Panc1 (cell line): ENCODE data around the gene UGT1A4. TPM values are rescaled to one million over a fixed set of nuclear protein-coding genes. Genes with fewer than 3 reads are reported as not detected.

ENCODE experiments used
- ATAC-seq: fragments of 200-7000 bp; cut with Tn5 transposase; 2 replicates; pipeline ENCODE4 v1.9.1; 2020; ENCODE audit warnings: mild to moderate bottlenecking, moderate library complexity
- BruUV-seq: library from RNA; stranded (reverse); fragments of 400-500 nt; replicated peaks from 2 replicates; lab custom pipeline; 2021; lab: Mats Ljungman, UMichigan
- CTCF ChIA-PET: fragments of 300-600 bp; sonication (Branson Sonifier 250); formaldehyde crosslinking; loops from one replicate; lab custom pipeline; 2022; ENCODE audit warnings: antibody characterized with exemption; lab: Charles Lee
- POLR2A ChIA-PET: fragments of 300-600 bp; sonication (Branson Sonifier 250); formaldehyde crosslinking; loops from one replicate; lab custom pipeline; 2022; ENCODE audit warnings: antibody characterized with exemption; lab: Charles Lee
- DNase-seq: peaks from one replicate; pipeline ENCODE4 v3.0.0-alpha.2; 2010; ENCODE audit warnings: low read depth, low spot score
- H3K27ac ChIP-seq: 2 replicates; pipeline ENCODE4 v1.5.1; 2011; ENCODE audit warnings: mild to moderate bottlenecking, low read length, inconsistent platforms
- H3K27me3 ChIP-seq: fragments of 200-500 bp; sonication (Bioruptor generic); 2 replicates; pipeline ENCODE4 v1.6.0; 2014; ENCODE audit warnings: low read length, inconsistent platforms; ENCODE audit not compliant: control insufficient read depth, insufficient read depth
- H3K36me3 ChIP-seq: fragments of 200-500 bp; sonication (Bioruptor generic); 2 replicates; pipeline ENCODE4 v1.5.1; 2014; ENCODE audit warnings: inconsistent platforms, mild to moderate bottlenecking, low read length, moderate library complexity; ENCODE audit not compliant: control insufficient read depth, insufficient read depth
- H3K4me1 ChIP-seq: 2 replicates; pipeline ENCODE4 v1.5.1; 2011; ENCODE audit warnings: inconsistent platforms, mild to moderate bottlenecking, low read length, moderate library complexity; ENCODE audit not compliant: control insufficient read depth, insufficient read depth
- H3K4me3 ChIP-seq, 2 experiments: 2 replicates each; pipeline ENCODE4 v1.5.1; 2011 to 2012; ENCODE audit warnings: low read depth in 2 of 2, low read length in 2 of 2, mild to moderate bottlenecking in 2 of 2, inconsistent platforms in 1 of 2, moderate library complexity in 1 of 2
- H3K9me3 ChIP-seq: fragments of 200-500 bp; sonication (Bioruptor generic); 2 replicates; pipeline ENCODE4 v1.5.1; 2014; ENCODE audit warnings: low read depth, mild to moderate bottlenecking, inconsistent platforms, low read length, moderate library complexity; ENCODE audit not compliant: control insufficient read depth, insufficient read depth
- CTCF ChIP-seq: fragments of 450-650 bp; IDR thresholded peaks from 2 replicates; pipeline ENCODE4 v1.5.1; 2017; ENCODE audit warnings: mild to moderate bottlenecking
- POLR2AphosphoS5 ChIP-seq: IDR thresholded peaks from 2 replicates; pipeline ENCODE4 v1.6.1; 2012; ENCODE audit warnings: mild to moderate bottlenecking, low read depth, low read length, moderate library complexity
- REST ChIP-seq, 2 experiments: IDR thresholded peaks; 2 replicates each; pipeline ENCODE4 v1.6.1; 2011 to 2012; ENCODE audit warnings: low read depth in 2 of 2, control low read depth in 1 of 2, low read length in 1 of 2, mild to moderate bottlenecking in 1 of 2, moderate library complexity in 1 of 2; ENCODE audit not compliant: insufficient read depth in 1 of 2
- SIN3A ChIP-seq: IDR thresholded peaks from 2 replicates; pipeline ENCODE4 v1.6.1; 2012; ENCODE audit warnings: low read depth, mild to moderate bottlenecking, low read length, moderate library complexity, borderline replicate concordance; ENCODE audit not compliant: insufficient read depth
- TCF7L2 ChIP-seq: IDR thresholded peaks from 2 replicates; pipeline ENCODE4 v1.6.1; 2011; ENCODE audit warnings: mild to moderate bottlenecking, low read depth, low read length, inconsistent platforms
- in situ Hi-C: cut with HindIII; loops from 2 replicates; pipeline ENCODE4 v1.10.0; 2016; ENCODE audit warnings: low sequenced_read_pairs, low pct_unique_long_range_greater_than_20kb
- intact Hi-C: fragments of 100-400 bp; cut with micrococcal nuclease; formaldehyde crosslinking; loops from one replicate; pipeline ENCODE4 v1.10.0; 2022; ENCODE audit not compliant: unreplicated experiment
- total RNA-seq: library from RNA; stranded (reverse); gene quantifications from one replicate; pipeline ENCODE4 v1.2.1, GENCODE V29; 2021; ENCODE audit not compliant: unreplicated experiment

UGT1A4 gene
- total RNA-seq, 1 experiment from 2014 or later, result not detected

- DNase-seq (no peak), ATAC-seq (no peak)
- ChIA-PET POLR2A (no interaction called here), CTCF (no interaction called here)
- Histone ChIP-seq H3K27ac (no peak overlapping the region), H3K27me3 (no peaks in the 10 kb centered on the region), H3K4me1 (no peaks in the 10 kb centered on the region), H3K9me3 (no peaks in the 10 kb centered on the region), H3K4me3 (no peak overlapping the region), H3K36me3 (no peaks in the 10 kb centered on the region)
- no TSS peak for BruUV-seq
- intact Hi-C loops, result no loop called here
- in situ Hi-C loops, result no loop called here
- TF ChIP-seq CTCF (no peak; the same call in 1 of the 2 replicates), POLR2AphosphoS5 (no peak), TCF7L2 (no peak), REST (IDR thresholded peaks at IDR 0.05; ENCODE audit: insufficient read depth in 1 of 2, low read depth in 2 of 2, low read length in 1 of 2) (no peak), SIN3A (no peak)
Measured at GRCh38 chr2:233674314-233674713, 44.2 kb upstream of the UGT1A4 start.

GRCh38 chr2:233674995-233675394 is 43.5 kb upstream of the UGT1A4 start:
- in situ Hi-C loops, result no loop called here
- no peak for TF ChIP-seq SIN3A
- no peak for TF ChIP-seq REST (IDR thresholded peaks at IDR 0.05; ENCODE audit: insufficient read depth in 1 of 2, low read depth in 2 of 2, low read length in 1 of 2)
- TF ChIP-seq TCF7L2, result no peak
- no peak for TF ChIP-seq CTCF
- no peak for TF ChIP-seq POLR2AphosphoS5
- POLR2A ChIA-PET, result no interaction called here
- H3K4me1 ChIP-seq, result no peaks in the 10 kb centered on the region
- no peaks in the 10 kb centered on the region for H3K27me3 ChIP-seq
- intact Hi-C loops, result no loop called here
- no TSS peak for BruUV-seq
- ATAC-seq, result no peak
- CTCF ChIA-PET, result no interaction called here
- H3K9me3 ChIP-seq, result no peaks in the 10 kb centered on the region
- H3K4me3 ChIP-seq, result no peak overlapping the region
- no peaks in the 10 kb centered on the region for H3K36me3 ChIP-seq
- H3K27ac ChIP-seq, result no peak overlapping the region
- DNase-seq, result no peak
